ENCODE results near the gene FOXN3.

DNA sequence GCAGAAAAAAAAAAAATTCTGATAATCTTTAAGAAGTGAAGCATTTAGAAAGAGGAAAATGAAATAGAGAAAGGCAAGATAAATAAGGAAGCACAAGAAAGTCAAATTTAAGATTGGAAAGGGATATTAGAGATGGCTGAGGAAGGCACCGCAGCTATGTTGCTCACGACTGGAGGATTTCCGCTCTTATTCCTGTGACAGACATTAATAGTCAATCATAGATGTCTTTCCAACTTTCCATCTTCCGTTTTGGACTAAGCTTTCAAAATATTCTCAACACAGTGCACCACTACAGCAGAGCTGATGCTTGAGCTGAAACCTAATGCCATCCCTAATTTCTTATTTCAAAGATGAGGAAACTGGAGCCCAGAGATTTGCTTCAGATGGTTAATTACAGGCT is 290.6 kb downstream of the FOXN3 start:
- TF ChIP-seq RAD21 (conservative IDR thresholded peaks at IDR 0.05) (no peak), MXI1 (conservative IDR thresholded peaks at IDR 0.05; ENCODE audit: poor library complexity, severe bottlenecking) (no peak), EZH2 (IDR thresholded peaks at IDR 0.05; ENCODE audit: borderline replicate concordance, insufficient read depth, low read length, poor library complexity, severe bottlenecking) (no peak), EP300 (conservative IDR thresholded peaks at IDR 0.05; ENCODE audit: poor library complexity, severe bottlenecking) (no peak), POLR2AphosphoS5 (IDR thresholded peaks at IDR 0.05) (no peak)
- TF ChIP-seq, protein P1, sequence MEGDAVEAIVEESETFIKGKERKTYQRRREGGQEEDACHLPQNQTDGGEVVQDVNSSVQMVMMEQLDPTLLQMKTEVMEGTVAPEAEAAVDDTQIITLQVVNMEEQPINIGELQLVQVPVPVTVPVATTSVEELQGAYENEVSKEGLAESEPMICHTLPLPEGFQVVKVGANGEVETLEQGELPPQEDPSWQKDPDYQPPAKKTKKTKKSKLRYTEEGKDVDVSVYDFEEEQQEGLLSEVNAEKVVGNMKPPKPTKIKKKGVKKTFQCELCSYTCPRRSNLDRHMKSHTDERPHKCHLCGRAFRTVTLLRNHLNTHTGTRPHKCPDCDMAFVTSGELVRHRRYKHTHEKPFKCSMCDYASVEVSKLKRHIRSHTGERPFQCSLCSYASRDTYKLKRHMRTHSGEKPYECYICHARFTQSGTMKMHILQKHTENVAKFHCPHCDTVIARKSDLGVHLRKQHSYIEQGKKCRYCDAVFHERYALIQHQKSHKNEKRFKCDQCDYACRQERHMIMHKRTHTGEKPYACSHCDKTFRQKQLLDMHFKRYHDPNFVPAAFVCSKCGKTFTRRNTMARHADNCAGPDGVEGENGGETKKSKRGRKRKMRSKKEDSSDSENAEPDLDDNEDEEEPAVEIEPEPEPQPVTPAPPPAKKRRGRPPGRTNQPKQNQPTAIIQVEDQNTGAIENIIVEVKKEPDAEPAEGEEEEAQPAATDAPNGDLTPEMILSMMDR (IDR thresholded peaks at IDR 0.05; ENCODE audit: poor library complexity, severe bottlenecking) = no peak
- TF ChIP-seq, protein P2, sequence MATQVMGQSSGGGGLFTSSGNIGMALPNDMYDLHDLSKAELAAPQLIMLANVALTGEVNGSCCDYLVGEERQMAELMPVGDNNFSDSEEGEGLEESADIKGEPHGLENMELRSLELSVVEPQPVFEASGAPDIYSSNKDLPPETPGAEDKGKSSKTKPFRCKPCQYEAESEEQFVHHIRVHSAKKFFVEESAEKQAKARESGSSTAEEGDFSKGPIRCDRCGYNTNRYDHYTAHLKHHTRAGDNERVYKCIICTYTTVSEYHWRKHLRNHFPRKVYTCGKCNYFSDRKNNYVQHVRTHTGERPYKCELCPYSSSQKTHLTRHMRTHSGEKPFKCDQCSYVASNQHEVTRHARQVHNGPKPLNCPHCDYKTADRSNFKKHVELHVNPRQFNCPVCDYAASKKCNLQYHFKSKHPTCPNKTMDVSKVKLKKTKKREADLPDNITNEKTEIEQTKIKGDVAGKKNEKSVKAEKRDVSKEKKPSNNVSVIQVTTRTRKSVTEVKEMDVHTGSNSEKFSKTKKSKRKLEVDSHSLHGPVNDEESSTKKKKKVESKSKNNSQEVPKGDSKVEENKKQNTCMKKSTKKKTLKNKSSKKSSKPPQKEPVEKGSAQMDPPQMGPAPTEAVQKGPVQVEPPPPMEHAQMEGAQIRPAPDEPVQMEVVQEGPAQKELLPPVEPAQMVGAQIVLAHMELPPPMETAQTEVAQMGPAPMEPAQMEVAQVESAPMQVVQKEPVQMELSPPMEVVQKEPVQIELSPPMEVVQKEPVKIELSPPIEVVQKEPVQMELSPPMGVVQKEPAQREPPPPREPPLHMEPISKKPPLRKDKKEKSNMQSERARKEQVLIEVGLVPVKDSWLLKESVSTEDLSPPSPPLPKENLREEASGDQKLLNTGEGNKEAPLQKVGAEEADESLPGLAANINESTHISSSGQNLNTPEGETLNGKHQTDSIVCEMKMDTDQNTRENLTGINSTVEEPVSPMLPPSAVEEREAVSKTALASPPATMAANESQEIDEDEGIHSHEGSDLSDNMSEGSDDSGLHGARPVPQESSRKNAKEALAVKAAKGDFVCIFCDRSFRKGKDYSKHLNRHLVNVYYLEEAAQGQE (IDR thresholded peaks at IDR 0.05; ENCODE audit: borderline replicate concordance) = no peak

Measured in neural cell (in vitro differentiated cells).